AG04449 (cell line): Measurements from ENCODE around the gene NUP210.
A peak's percentile ranks its signal among the peaks of the same experiment; 100 is the strongest.

ENCODE experiments used
- CTCF ChIA-PET: fragments of 350-600 bp; formaldehyde crosslinking; extraction: SDS; loops from one replicate; lab custom pipeline; 2021; ENCODE audit warnings: antibody characterized with exemption; lab: Yijun Ruan, JAX
- POLR2A ChIA-PET: fragments of 400-600, 350-600 bp; formaldehyde crosslinking; extraction: SDS; loops from one replicate; lab custom pipeline; 2020; ENCODE audit warnings: antibody characterized with exemption, inconsistent platforms; lab: Yijun Ruan, JAX
- DNase-seq: peaks from one replicate; pipeline ENCODE4 v3.0.0-alpha.2; 2010; ENCODE audit warnings: low read depth, low spot score
- H3K4me3 ChIP-seq: 2 replicates; pipeline ENCODE4 v1.5.1; 2011; ENCODE audit warnings: low read depth, mild to moderate bottlenecking, control low read depth, low read length
- TF ChIP-seq, protein P1 (sequence below): IDR thresholded peaks from one replicate; pipeline ENCODE4 v1.5.1; 2011; ENCODE audit warnings: mild to moderate bottlenecking, moderate library complexity, low read length, control low read depth, inconsistent platforms; ENCODE audit not compliant: insufficient read depth; ENCODE audit errors: missing control alignments

The NUP210 gene

DNA sequence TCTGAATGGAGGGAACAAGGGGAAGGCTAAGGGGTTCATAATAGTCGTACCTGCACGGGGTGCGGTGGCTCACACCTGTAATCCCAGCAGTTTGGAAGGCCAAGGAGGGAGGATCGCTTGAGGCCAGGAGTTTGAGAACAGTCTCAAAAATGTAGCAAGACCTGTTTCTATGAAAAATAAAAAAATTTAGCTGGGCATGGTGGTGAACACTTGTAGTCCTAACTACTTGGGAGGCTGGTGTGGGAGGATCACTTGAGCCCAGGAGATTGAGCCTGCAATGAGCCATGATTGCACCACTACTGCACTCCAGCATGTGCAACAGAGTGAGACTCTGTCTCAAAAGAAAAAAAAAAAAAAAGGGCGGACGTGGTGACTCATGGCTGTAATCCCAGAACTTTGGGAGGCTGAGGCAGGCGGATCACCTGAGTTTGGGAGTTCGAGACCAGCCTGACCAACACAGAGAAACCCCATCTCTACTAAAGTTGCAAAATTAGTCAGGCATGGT, 42.1 kb upstream of the NUP210 start:
- H3K4me3 ChIP-seq, result no peak overlapping the region
- TF ChIP-seq, protein P1, sequence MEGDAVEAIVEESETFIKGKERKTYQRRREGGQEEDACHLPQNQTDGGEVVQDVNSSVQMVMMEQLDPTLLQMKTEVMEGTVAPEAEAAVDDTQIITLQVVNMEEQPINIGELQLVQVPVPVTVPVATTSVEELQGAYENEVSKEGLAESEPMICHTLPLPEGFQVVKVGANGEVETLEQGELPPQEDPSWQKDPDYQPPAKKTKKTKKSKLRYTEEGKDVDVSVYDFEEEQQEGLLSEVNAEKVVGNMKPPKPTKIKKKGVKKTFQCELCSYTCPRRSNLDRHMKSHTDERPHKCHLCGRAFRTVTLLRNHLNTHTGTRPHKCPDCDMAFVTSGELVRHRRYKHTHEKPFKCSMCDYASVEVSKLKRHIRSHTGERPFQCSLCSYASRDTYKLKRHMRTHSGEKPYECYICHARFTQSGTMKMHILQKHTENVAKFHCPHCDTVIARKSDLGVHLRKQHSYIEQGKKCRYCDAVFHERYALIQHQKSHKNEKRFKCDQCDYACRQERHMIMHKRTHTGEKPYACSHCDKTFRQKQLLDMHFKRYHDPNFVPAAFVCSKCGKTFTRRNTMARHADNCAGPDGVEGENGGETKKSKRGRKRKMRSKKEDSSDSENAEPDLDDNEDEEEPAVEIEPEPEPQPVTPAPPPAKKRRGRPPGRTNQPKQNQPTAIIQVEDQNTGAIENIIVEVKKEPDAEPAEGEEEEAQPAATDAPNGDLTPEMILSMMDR, result no peak
- CTCF ChIA-PET, result interaction anchor here (0.9 to 5.9 kb wide), 5 partner anchors 9 to 381 kb away, joined by 3 to 40 read pairs (median 5); no protein-coding TSS in a partner anchor
- DNase-seq, result no peak
- POLR2A ChIA-PET, result no interaction called here

GRCh38 chr3:13461169-13462124, 41.3 kb upstream of the NUP210 start:
- TF ChIP-seq, protein P1, result peak; percentile 70
- ChIA-PET CTCF (interaction anchor here (0.7 to 5.9 kb wide), 6 partner anchors 8 to 380 kb away, joined by 3 to 40 read pairs (median 4); no protein-coding TSS in a partner anchor), POLR2A (no interaction called here)
- no peak for DNase-seq
- no peak overlapping the region for H3K4me3 ChIP-seq

- no peak for DNase-seq
- CTCF ChIA-PET, result interaction anchor here (1.1 to 5.9 kb wide), 5 partner anchors 7 to 369 kb away, joined by 3 to 40 read pairs (median 5); no protein-coding TSS in a partner anchor
- TF ChIP-seq, protein P1, result no peak
- POLR2A ChIA-PET, result no interaction called here
- no peak overlapping the region for H3K4me3 ChIP-seq
Measured at GRCh38 chr3:13460341-13460736, 40.2 kb upstream of the NUP210 start.

DNA sequence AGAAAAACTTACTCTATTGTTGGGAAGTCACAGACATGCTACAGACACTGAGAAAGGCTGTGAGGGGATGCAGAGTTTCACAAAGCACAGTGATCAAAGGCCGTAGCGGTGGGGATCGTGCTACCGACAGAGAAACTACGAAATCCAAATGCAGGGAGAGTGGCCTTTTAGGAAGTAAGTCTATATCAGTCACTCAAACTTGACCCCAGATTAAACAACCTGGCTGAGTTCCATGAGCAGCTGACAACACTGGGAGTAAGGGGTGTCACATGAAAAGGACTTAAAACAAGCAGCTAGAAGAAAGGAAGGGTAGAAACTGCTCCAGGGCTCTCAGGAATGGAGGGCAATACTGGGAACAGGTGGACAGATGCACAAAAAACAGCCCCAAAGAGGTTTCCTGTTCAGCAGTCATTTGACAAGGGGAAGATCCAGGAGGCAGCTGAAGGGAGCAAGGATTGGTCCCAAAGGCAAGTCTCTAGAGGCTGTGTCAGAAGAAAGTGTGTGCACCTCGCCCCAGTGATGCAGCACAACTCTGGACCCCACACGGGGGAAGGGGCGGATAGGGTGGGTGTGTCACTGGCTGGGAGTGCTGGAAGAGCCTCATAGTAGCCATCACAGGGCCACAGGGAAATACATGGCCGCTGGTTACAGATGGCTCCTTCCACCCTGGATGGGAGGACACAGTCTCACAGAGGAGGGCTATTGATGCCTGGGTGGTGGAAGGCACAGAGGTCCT, 39.7 kb upstream of the NUP210 start:
- CTCF ChIA-PET, result interaction anchor here (1.3 to 5.9 kb wide), 3 partner anchors 188 to 368 kb away, joined by 3 to 32 read pairs (median 4); no protein-coding TSS in a partner anchor
- POLR2A ChIA-PET, result no interaction called here
- TF ChIP-seq, protein P1, result no peak
- no peak overlapping the region for H3K4me3 ChIP-seq
- no peak for DNase-seq

DNA sequence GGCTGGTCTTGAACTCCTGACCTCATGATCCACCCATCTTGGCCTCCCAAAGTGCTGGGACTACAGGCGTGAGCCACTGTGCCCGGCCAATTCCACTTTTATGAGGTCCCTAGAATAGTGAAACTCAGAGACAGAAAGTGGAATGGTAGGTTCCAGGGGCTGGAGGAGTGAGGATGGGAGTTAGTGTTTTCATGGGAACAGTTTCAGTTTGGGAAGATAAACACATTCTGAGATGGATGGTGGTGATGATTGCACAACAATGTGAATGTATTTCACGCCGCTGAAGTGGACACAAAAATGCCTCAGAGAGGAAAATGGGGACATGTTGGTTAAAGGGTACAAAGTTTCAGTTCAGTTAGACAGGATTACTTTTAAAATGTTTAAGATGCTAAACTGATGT, 37.5 kb upstream of the NUP210 start:
- H3K4me3 ChIP-seq, result no peak overlapping the region
- ChIA-PET POLR2A (no interaction called here), CTCF (interaction anchor here (3.2 kb wide), 1 partner anchor 366 kb away, joined by 27 read pairs; no protein-coding TSS in a partner anchor)
- no peak for DNase-seq
- TF ChIP-seq, protein P1, result no peak
